ENCODE data around the gene MDFI. TPM values are rescaled to one million over a fixed set of nuclear protein-coding genes. Genes with fewer than 3 reads are reported as not detected.

Gene MDFI
- total RNA-seq, 2 donors from 2014 or later: 4.9 to 6.7 TPM

- WGBS, 2 donors: 92 to 100% methylated on average over 3 to 7 of the region's 7 CpGs
- ATAC-seq (no peak), DNase-seq (no peak)
- no peak for TF ChIP-seq POLR2A (IDR thresholded peaks at IDR 0.05)
- TF ChIP-seq CTCF (IDR thresholded peaks at IDR 0.05): no peak
- H3K36me3 ChIP-seq (replicated peaks in 1 of 2; ENCODE audit: insufficient read depth in 1 of 2, low read depth in 2 of 2): peaks cover 0 to 1% of the 10 kb centered on the region in 2 donors
- no peaks in the 10 kb centered on the region for H3K27me3 ChIP-seq
- peaks cover 16% of the 10 kb centered on the region for H3K4me1 ChIP-seq
- no peaks in the 10 kb centered on the region for H3K9me3 ChIP-seq
- H3K4me3 ChIP-seq: no peak overlapping the region
- intact Hi-C loops (cut with DNase I): loop anchor here (10.0 kb wide), 1 partner anchor 221 kb away; no protein-coding TSS in a partner anchor
- no peak overlapping the region for H3K27ac ChIP-seq
These were observed 47.5 kb downstream of the MDFI start for GRCh38 chr6:41685641-41686380.

GRCh38 chr6:41687501-41688175 is 49.4 kb downstream of the MDFI start:
- TF ChIP-seq POLR2A (IDR thresholded peaks at IDR 0.05) (no peak), CTCF (IDR thresholded peaks at IDR 0.05) (no peak)
- intact Hi-C loops (cut with DNase I): loop anchor here (10.0 kb wide), 1 partner anchor 223 kb away; no protein-coding TSS in a partner anchor
- Histone ChIP-seq H3K4me1 (peaks cover 8% of the 10 kb centered on the region), H3K9me3 (no peaks in the 10 kb centered on the region), H3K27me3 (no peaks in the 10 kb centered on the region), H3K27ac (no peak overlapping the region), H3K36me3 (replicated peaks in 1 of 2; ENCODE audit: insufficient read depth in 1 of 2, low read depth in 2 of 2) (peaks cover 0 to 1% of the 10 kb centered on the region in 2 donors), H3K4me3 (no peak overlapping the region)
- WGBS, 2 donors: 72 to 84% methylated on average over 7 to 9 of the region's 9 CpGs
- ATAC-seq (no peak), DNase-seq (no peak)

GRCh38 chr6:41688256-41688965 is 50.1 kb downstream of the MDFI start:
- H3K4me1 ChIP-seq: peaks cover under 1% of the 10 kb centered on the region
- TF ChIP-seq POLR2A (IDR thresholded peaks at IDR 0.05) (no peak), CTCF (IDR thresholded peaks at IDR 0.05) (no peak)
- WGBS, 2 donors: 71 to 97% methylated on average over 4 to 5 of the region's 5 CpGs
- DNase-seq (no peak), ATAC-seq (no peak)
- no peaks in the 10 kb centered on the region for H3K9me3 ChIP-seq
- intact Hi-C loops (cut with DNase I): loop anchor here (10.0 kb wide), 1 partner anchor 224 kb away; no protein-coding TSS in a partner anchor
- H3K27ac ChIP-seq: no peak overlapping the region
- H3K4me3 ChIP-seq: no peak overlapping the region
- H3K36me3 ChIP-seq (replicated peaks in 1 of 2; ENCODE audit: insufficient read depth in 1 of 2, low read depth in 2 of 2): peaks cover 0 to 1% of the 10 kb centered on the region in 2 donors
- no peaks in the 10 kb centered on the region for H3K27me3 ChIP-seq

GRCh38 chr6:41689171-41690008 is 51.1 kb downstream of the MDFI start:
- intact Hi-C loops (cut with DNase I): loop anchor here (10.0 kb wide), 1 partner anchor 225 kb away; no protein-coding TSS in a partner anchor
- no peaks in the 10 kb centered on the region for H3K27me3 ChIP-seq
- no peak overlapping the region for H3K27ac ChIP-seq
- H3K4me3 ChIP-seq: no peak overlapping the region
- no peak for DNase-seq
- H3K4me1 ChIP-seq: no peaks in the 10 kb centered on the region
- ATAC-seq: no peak
- TF ChIP-seq POLR2A (IDR thresholded peaks at IDR 0.05) (no peak), CTCF (IDR thresholded peaks at IDR 0.05) (no peak)
- H3K36me3 ChIP-seq (replicated peaks in 1 of 2; ENCODE audit: insufficient read depth in 1 of 2, low read depth in 2 of 2): peaks cover 0 to 1% of the 10 kb centered on the region in 2 donors
- H3K9me3 ChIP-seq: no peaks in the 10 kb centered on the region
- WGBS, 2 donors: 80 to 83% methylated on average over 8 to 9 of the region's 9 CpGs

All from body of pancreas (tissue), 4 donors.